HCT116 (cell line): ENCODE data around the gene TLCD1.

Source experiments
- CTCF ChIP-seq, 3 experiments: fragments of 200-600 bp in 1 of 3; sonication (generic) in 1 of 3; IDR thresholded peaks in 2 of 3; conservative IDR thresholded peaks in 1 of 3; 2 replicates each; pipeline ENCODE4 v1.5.1; 2012 to 2017; ENCODE audit warnings: low read depth in 2 of 3, low read length in 2 of 3, antibody characterized with exemption in 1 of 3, borderline replicate concordance in 1 of 3, control low read depth in 1 of 3, mild to moderate bottlenecking in 1 of 3, mixed read lengths in 1 of 3, mixed run types in 1 of 3, moderate library complexity in 1 of 3; ENCODE audit not compliant: insufficient read depth in 1 of 3
- EZH2 ChIP-seq: fragments of 200-600 bp; sonication (generic); IDR thresholded peaks from 2 replicates; pipeline ENCODE4 v1.6.1; 2017; ENCODE audit warnings: antibody characterized with exemption, mixed run types
- JUND ChIP-seq: IDR thresholded peaks from 2 replicates; pipeline ENCODE4 v1.6.1; 2012
- POLR2A ChIP-seq: IDR thresholded peaks from 2 replicates; pipeline ENCODE4 v1.7.0; 2011; ENCODE audit warnings: borderline replicate concordance; ENCODE audit not compliant: insufficient read depth, insufficient read length; ENCODE audit errors: extremely low read depth
- POLR2AphosphoS5 ChIP-seq: IDR thresholded peaks from 2 replicates; pipeline ENCODE4 v1.6.1; 2011; ENCODE audit warnings: mild to moderate bottlenecking, low read depth, low read length, moderate library complexity
- RAD21 ChIP-seq: IDR thresholded peaks from 2 replicates; pipeline ENCODE4 v1.6.1; 2012; ENCODE audit warnings: low read depth, mild to moderate bottlenecking
- SP1 ChIP-seq: IDR thresholded peaks from 2 replicates; pipeline ENCODE4 v1.6.1; 2012; ENCODE audit warnings: low read depth
- ZNF274 ChIP-seq: fragments of 200-500 bp; sonication (Bioruptor generic); IDR thresholded peaks from 2 replicates; pipeline ENCODE4 v1.6.1; 2014; ENCODE audit warnings: mild to moderate bottlenecking, low read depth, low read length, inconsistent platforms

- TF ChIP-seq JUND: no peak
- TF ChIP-seq POLR2A: no peak
- TF ChIP-seq CTCF (IDR thresholded peaks at IDR 0.05 in 2 of 3, conservative IDR thresholded peaks at IDR 0.05 in 1 of 3; ENCODE audit: borderline replicate concordance in 1 of 3, insufficient read depth in 1 of 3, low read depth in 2 of 3, low read length in 2 of 3): no peak
- no peak for TF ChIP-seq ZNF274
- TF ChIP-seq RAD21: no peak
- TF ChIP-seq POLR2AphosphoS5: no peak
- no peak for TF ChIP-seq EZH2
- no peak for TF ChIP-seq SP1
Observed at GRCh38 chr17:28740406-28741357, 14.6 kb upstream of the TLCD1 start.
